Activated T-cell treated with anti-CD3 and anti-CD28 coated beads, Interleukin-2, amount 50 U/mL, for 24 hours (primary cell): ENCODE measurements around the gene SCNN1G.
"Not testable (repeated sequence)": the region's sequence is repeated elsewhere in the genome, so short reads cannot be mapped to it uniquely, and the experiment has no call there.

ENCODE experiments used
- DNase-seq: peaks from one replicate; pipeline ENCODE4 v3.0.0-alpha.2; 2020
- H3K27ac Mint-ChIP-seq: 2 replicates; pipeline ENCODE4 v1.8.0; 2020; ENCODE audit warnings: mild to moderate bottlenecking, mixed read lengths
- H3K27me3 Mint-ChIP-seq: 2 replicates; pipeline ENCODE4 v1.8.0; 2020; ENCODE audit warnings: mixed read lengths
- H3K36me3 Mint-ChIP-seq: 2 replicates; pipeline ENCODE4 v1.8.0; 2020; ENCODE audit warnings: low read depth, mixed read lengths
- H3K4me1 Mint-ChIP-seq: 2 replicates; pipeline ENCODE4 v1.8.0; 2020; ENCODE audit warnings: low read depth, mixed read lengths
- H3K4me3 Mint-ChIP-seq: 2 replicates; pipeline ENCODE4 v1.8.0; 2020; ENCODE audit warnings: mild to moderate bottlenecking, moderate library complexity, mixed read lengths
- H3K9me3 Mint-ChIP-seq: 2 replicates; pipeline ENCODE4 v1.8.0; 2020; ENCODE audit warnings: mixed read lengths

SCNN1G gene

DNA sequence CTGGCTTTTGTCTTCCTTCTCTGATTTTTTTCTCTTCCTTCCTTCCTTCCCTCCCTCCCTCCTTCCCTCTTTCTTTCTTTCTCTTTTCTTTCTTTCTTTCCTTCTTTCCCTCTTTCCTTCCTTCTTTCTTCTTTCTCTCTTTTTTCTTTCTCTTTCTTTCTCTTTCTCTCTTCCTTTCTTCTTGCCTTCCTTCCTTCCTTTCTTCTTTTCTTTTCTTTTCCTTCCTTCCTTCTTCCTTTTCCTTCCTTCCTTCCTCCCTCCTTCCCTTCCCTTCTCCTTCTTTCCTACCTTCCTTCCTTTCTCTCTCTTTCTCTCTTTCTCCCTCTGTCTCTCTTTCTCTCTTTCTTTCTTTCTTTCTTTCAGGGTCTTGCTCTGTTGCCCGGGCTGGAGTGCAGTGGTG lies 54.4 kb downstream of the SCNN1G start:
- Mint-ChIP-seq H3K9me3 (no peaks in the 10 kb centered on the region), H3K4me1 (no peaks in the 10 kb centered on the region), H3K27me3 (peaks cover 17% of the 10 kb centered on the region), H3K36me3 (no peaks in the 10 kb centered on the region), H3K4me3 (no peak overlapping the region), H3K27ac (no peak overlapping the region)
- DNase-seq, result no peak

GRCh38 chr16:23240994-23241393 lies 58.4 kb downstream of the SCNN1G start:
- peaks cover 9% of the 10 kb centered on the region for H3K27me3 Mint-ChIP-seq
- no peaks in the 10 kb centered on the region for H3K36me3 Mint-ChIP-seq
- no peak overlapping the region for H3K4me3 Mint-ChIP-seq
- peaks cover 3% of the 10 kb centered on the region for H3K9me3 Mint-ChIP-seq
- no peaks in the 10 kb centered on the region for H3K4me1 Mint-ChIP-seq
- H3K27ac Mint-ChIP-seq, result no peak overlapping the region
- DNase-seq, result no peak

DNA sequence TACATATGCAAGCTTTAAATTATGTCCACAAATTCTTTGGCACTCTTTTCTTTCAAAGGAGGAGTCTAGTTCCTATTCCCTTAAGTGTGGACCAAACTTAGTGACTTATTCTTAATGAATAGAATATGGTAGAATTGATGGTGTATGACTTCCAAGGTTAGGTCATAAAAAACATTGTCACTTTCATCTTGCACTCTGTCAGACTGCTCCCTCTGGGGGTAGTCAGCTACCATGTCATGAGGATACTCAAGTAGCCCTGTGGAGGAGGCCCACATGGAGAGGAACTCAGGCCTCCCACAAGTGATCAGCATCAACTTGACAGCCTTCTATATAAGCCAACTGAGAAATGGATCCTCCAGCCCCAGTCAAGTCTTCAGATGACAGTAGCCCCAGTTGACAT lies 61.6 kb downstream of the SCNN1G start:
- Mint-ChIP-seq H3K27me3 (peaks cover 3% of the 10 kb centered on the region), H3K4me3 (no peak overlapping the region), H3K27ac (no peak overlapping the region), H3K9me3 (peaks cover 3% of the 10 kb centered on the region), H3K4me1 (no peaks in the 10 kb centered on the region), H3K36me3 (no peaks in the 10 kb centered on the region)
- DNase-seq, result no peak

DNA sequence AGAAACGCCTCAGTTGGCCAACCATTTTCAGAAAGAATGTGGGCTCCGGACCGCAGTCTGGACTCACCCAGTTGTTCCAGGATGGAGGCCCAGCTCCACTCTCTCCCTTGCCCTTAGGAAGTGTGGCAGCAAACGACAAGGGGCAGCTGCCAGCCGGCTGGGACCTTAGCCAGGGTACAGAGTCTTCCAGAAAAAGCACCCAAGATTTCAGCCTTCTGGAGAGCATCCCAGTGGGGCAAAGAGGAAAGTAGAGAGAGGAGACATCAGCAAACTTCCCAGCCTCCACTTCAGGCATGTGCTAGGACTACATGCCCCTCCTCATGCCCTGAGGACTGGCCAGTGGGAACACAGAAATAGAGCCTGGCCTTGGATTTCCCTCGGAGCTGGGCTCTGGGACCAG lies 62.7 kb downstream of the SCNN1G start:
- no peak for DNase-seq
- Mint-ChIP-seq H3K36me3 (no peaks in the 10 kb centered on the region), H3K9me3 (peaks cover 6% of the 10 kb centered on the region), H3K27me3 (peaks cover 3% of the 10 kb centered on the region), H3K27ac (no peak overlapping the region), H3K4me1 (no peaks in the 10 kb centered on the region), H3K4me3 (no peak overlapping the region)

DNA sequence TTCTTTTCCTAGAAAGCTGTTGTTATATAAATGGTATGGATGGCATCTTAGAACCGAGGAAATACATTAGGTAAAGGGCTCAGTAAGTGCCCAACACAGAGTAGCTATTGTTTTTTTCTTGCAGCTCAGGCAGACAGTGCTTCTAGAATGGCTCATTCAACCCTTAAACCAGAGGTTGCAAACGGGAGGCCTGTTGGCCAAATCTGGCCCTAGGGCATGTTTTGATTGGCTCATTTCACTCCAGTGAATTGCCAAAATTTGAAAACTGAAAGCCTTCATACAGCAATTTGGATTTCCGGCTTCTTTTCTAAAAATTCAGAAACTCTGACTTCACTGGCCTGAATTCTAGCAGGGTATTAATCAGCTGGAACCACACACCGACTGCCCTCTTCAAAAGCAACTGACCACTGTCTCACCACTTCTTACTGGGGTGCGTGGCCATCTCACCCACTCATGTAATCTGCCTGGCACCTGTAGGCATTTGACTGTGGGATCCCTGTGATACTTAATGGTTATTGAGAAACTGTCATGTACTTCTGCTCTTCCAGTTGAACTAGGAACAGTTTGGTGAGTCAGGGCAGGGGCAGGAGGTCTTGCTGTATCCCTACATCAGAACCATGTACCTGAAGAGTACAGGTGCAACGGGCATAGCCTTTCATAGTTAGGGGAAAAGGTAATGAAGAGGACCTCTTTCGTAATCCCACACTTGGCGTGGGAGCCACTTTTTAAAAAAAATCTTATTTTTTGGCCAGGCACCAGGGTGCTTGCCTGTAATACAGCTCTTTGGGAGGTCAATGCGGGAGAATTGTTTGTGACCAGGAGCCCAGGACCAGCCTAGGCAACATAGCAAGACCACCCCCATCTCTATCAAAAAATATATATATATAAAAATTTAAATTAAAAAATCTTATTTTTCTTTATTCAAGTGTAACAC lies 66.0 kb downstream of the SCNN1G start:
- Mint-ChIP-seq H3K27me3 (peaks cover 12% of the 10 kb centered on the region), H3K9me3 (peaks cover 6% of the 10 kb centered on the region), H3K36me3 (no peaks in the 10 kb centered on the region), H3K4me3 (no peak overlapping the region), H3K27ac (no peak overlapping the region), H3K4me1 (no peaks in the 10 kb centered on the region)
- DNase-seq, result no peak

- H3K27ac Mint-ChIP-seq, result no peak overlapping the region
- peaks cover 15% of the 10 kb centered on the region for H3K27me3 Mint-ChIP-seq
- no peaks in the 10 kb centered on the region for H3K36me3 Mint-ChIP-seq
- no peak for DNase-seq
- H3K4me3 Mint-ChIP-seq, result no peak overlapping the region
- peaks cover 3% of the 10 kb centered on the region for H3K9me3 Mint-ChIP-seq
- H3K4me1 Mint-ChIP-seq, result no peaks in the 10 kb centered on the region
These were observed 67.3 kb downstream of the SCNN1G start for GRCh38 chr16:23249830-23250229.

DNA sequence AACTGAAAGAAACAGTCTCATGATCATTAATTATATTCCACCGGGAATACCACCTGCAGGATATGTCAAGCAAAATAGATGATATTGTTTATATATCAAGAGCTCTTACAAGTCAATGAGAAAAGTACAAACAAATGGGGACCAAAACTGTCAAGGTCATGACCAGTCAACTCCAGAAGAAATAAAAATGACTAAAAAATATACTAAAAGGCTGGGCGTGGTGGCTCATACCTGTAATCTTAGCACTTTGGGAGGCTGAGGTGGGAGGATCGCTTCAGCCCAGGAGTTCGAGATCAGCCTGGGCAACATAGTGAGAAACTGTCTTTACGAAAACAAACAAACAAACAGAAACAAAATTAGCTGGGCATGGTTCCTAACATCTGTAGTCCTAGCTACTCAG lies 69.8 kb downstream of the SCNN1G start:
- no peak overlapping the region for H3K27ac Mint-ChIP-seq
- no peak overlapping the region for H3K4me3 Mint-ChIP-seq
- DNase-seq, result no peak
- H3K27me3 Mint-ChIP-seq, result peaks cover 21% of the 10 kb centered on the region
- H3K9me3 Mint-ChIP-seq, result peaks cover 3% of the 10 kb centered on the region
- H3K4me1 Mint-ChIP-seq, result no peaks in the 10 kb centered on the region
- no peaks in the 10 kb centered on the region for H3K36me3 Mint-ChIP-seq

GRCh38 chr16:23253650-23254049 lies 71.1 kb downstream of the SCNN1G start:
- H3K9me3 Mint-ChIP-seq, H3K36me3 Mint-ChIP-seq, DNase-seq, H3K27ac Mint-ChIP-seq, H3K4me1 Mint-ChIP-seq, H3K4me3 Mint-ChIP-seq: not testable (repeated sequence)
- H3K27me3 Mint-ChIP-seq, result peaks cover 22% of the 10 kb centered on the region

DNA sequence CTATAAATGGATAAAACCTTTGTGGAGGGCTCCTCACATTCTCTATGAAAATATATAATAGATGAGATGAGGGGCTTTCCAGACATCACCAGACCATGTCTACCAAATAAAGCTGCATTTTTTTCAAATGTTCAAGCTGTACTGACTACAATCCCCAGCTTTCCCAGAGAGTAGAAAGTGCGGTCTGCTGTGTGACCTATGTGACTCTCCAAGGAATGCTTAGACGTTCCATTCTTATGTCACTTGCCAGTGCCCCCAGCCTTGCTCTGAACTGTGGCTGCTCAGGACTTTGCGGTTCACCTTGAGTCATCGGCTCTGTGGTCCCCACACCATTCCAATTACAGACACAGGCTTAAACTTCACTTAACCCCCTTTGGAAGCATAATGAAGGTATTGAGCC lies 71.8 kb downstream of the SCNN1G start:
- Mint-ChIP-seq H3K36me3 (no peaks in the 10 kb centered on the region), H3K9me3 (peaks cover 3% of the 10 kb centered on the region), H3K4me1 (no peaks in the 10 kb centered on the region), H3K27me3 (peaks cover 27% of the 10 kb centered on the region), H3K27ac (no peak overlapping the region), H3K4me3 (no peak overlapping the region)
- no peak for DNase-seq

DNA sequence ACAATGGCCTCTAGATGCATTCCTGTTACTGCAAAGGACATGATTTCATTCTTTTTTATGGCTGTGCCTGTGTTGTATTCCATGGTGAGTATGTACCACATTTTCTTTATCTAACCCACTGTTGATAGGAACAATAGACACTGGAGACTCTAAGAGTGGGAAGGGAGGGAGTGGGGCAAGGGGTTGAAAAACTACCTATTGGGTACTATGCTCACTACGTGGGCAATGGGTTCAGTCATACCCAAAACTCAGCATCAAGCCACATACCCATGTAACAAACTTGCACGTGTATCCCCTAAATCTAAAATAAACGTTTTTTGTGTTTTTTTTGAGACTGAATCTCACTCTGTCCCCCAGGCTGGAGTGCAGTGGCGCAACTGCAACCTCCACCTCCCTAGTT lies 72.5 kb downstream of the SCNN1G start:
- no peaks in the 10 kb centered on the region for H3K36me3 Mint-ChIP-seq
- H3K4me3 Mint-ChIP-seq, result no peak overlapping the region
- H3K9me3 Mint-ChIP-seq, result no peaks in the 10 kb centered on the region
- no peak for DNase-seq
- no peaks in the 10 kb centered on the region for H3K4me1 Mint-ChIP-seq
- H3K27me3 Mint-ChIP-seq, result peaks cover 29% of the 10 kb centered on the region
- H3K27ac Mint-ChIP-seq, result no peak overlapping the region

- Mint-ChIP-seq H3K27ac (no peak overlapping the region), H3K27me3 (peaks cover 29% of the 10 kb centered on the region), H3K36me3 (no peaks in the 10 kb centered on the region), H3K4me3 (no peak overlapping the region), H3K4me1 (no peaks in the 10 kb centered on the region), H3K9me3 (no peaks in the 10 kb centered on the region)
- DNase-seq, result no peak
These were observed 73.9 kb downstream of the SCNN1G start for GRCh38 chr16:23256440-23256839.

- no peaks in the 10 kb centered on the region for H3K36me3 Mint-ChIP-seq
- no peaks in the 10 kb centered on the region for H3K4me1 Mint-ChIP-seq
- H3K9me3 Mint-ChIP-seq, result no peaks in the 10 kb centered on the region
- H3K4me3 Mint-ChIP-seq, result no peak overlapping the region
- H3K27ac Mint-ChIP-seq, result no peak overlapping the region
- peaks cover 21% of the 10 kb centered on the region for H3K27me3 Mint-ChIP-seq
- no peak for DNase-seq
These were observed 75.1 kb downstream of the SCNN1G start for GRCh38 chr16:23257682-23258081.

DNA sequence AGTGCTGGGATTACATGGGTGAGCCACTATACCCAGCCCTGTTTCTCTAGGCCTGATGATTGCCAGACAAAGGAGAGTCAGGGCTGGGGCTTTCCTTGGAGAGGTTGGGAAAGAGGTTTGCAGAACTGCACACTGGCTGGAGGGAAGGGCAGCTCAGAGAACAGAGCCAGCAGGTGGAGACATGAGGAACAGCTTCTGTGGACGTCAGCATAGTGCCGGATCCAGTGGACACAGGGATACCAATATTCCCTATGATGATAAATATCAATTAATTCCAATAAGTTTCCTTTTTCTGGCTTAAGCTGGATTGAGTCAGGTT lies 76.3 kb downstream of the SCNN1G start:
- H3K27me3 Mint-ChIP-seq, result peaks cover 24% of the 10 kb centered on the region
- DNase-seq, result no peak
- H3K4me3 Mint-ChIP-seq, result no peak overlapping the region
- H3K27ac Mint-ChIP-seq, result no peak overlapping the region
- H3K9me3 Mint-ChIP-seq, result no peaks in the 10 kb centered on the region
- no peaks in the 10 kb centered on the region for H3K36me3 Mint-ChIP-seq
- H3K4me1 Mint-ChIP-seq, result no peaks in the 10 kb centered on the region
